Astrocyte of the spinal cord (primary cell): ENCODE measurements around the gene RPL10.

ENCODE experiments used
- DNase-seq: peaks from one replicate; pipeline ENCODE4 v3.0.0; 2011; ENCODE audit warnings: low read depth, low spot score
- H3K4me3 ChIP-seq: 2 replicates; pipeline ENCODE4 v1.5.1; 2011; ENCODE audit warnings: low read depth, mild to moderate bottlenecking, low read length, moderate library complexity
- CTCF ChIP-seq: IDR thresholded peaks from 2 replicates; pipeline ENCODE4 v1.5.1; 2012; ENCODE audit warnings: low read depth, mild to moderate bottlenecking, low read length, inconsistent platforms
- in situ Hi-C: cut with HindIII; loops from 2 replicates; pipeline ENCODE4 v1.10.0; 2017; ENCODE audit warnings: low sequenced_read_pairs

RPL10 gene

GRCh38 chrX:154443992-154444754, 46.0 kb downstream of the RPL10 start, which contains the start of gene FAM50A:
TSS of gene FAM50A (plus strand) at chrX:154444141. CDS start at chrX:154444236, 95 bp downstream.
- peak; percentile 41 for DNase-seq
- in situ Hi-C loops = no loop called here

DNA sequence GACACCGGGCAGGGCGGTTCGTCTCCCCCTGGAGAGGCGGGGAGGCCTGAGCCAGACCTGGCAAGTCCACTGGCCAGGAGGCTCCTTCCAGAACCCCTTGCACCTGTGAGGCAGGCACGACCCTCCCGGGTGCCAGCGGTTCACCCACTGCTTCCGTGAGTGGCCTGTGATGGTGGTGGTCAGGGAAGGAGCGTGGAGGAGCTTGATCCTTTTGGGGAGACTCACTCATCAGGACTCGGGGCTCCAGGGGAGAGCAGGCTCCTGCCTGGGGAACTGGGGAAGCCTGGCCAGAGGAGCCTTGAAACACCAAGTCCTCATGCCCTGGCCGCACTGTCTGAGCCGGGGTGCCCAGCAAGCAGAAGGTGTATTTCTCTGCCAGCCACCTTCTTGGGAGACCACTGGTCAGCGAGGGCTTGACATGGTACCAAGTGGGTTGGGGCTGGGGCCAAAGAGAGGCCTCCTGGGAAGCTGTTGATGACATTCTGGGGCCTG, 46.6 kb downstream of the RPL10 start:
- peak overlapping the region; percentile 55 for H3K4me3 ChIP-seq
- DNase-seq = no peak
- in situ Hi-C loops = no loop called here
- TF ChIP-seq CTCF = no peak

More at GRCh38 chrX:154443992-154444754, 46.0 kb downstream of the RPL10 start, which contains the start of gene FAM50A:
- TF ChIP-seq CTCF = no peak
- peak within 1 kb of the TSS; percentile 55 for H3K4me3 ChIP-seq

DNA sequence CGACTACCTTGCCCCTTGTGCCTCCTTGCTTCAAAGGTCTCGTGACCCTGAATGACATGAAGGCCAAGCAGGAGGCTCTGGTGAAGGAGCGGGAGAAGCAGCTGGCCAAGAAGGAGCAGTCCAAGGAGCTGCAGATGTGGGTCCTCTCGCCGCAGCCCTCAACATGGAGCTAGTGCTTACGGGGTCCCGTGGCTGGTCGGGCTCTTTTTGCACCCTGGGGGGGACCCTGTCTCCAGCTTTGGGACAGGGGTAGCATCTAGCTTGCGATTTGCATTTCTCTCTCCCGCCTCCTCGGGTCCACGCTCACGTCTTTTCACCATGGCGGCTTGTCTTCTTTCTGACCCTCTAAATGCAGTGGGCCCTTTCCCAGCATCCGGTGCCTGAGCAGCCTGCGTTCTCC, 47.6 kb downstream of the RPL10 start:
- in situ Hi-C loops = no loop called here
- no peak for DNase-seq
- TF ChIP-seq CTCF = no peak
- no peak overlapping the region for H3K4me3 ChIP-seq

DNA sequence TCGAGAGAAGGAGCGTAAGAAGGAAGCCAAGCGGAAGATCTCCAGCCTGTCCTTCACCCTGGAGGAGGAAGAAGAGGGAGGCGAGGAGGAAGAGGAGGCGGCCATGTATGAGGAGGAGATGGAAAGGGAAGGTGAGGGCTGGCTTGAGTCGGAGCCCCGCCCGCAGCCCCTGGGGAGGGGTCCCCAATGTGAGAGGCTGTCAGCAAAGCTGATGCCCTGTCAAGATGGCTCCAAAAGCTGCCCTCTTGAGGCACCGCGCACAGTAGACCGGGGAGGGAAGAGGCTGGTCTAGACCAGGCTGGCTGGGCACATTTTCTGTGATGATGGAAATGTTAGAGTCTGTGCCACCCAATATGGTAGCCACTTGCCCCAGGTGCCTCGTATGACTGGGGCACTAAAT, 48.3 kb downstream of the RPL10 start:
- DNase-seq = no peak
- no peak for TF ChIP-seq CTCF
- in situ Hi-C loops = no loop called here
- no peak overlapping the region for H3K4me3 ChIP-seq

DNA sequence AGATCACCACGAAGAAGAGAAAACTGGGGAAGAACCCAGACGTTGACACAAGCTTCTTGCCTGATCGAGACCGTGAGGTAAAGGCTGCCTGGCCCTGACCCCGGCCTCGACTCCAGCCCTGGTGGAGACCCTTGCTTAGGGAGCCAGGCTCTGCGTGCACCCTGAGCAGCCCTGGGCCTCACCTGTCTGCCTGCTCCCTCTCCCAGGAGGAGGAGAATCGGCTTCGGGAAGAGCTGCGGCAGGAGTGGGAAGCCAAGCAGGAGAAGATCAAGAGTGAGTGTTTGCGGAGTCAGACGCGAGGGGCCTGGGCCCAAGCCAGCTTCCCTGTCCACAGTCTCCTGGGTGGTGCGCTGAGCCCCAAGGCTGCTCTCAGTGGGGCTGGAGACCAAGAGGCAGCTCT, 50.3 kb downstream of the RPL10 start:
- TF ChIP-seq CTCF = no peak
- no peak overlapping the region for H3K4me3 ChIP-seq
- in situ Hi-C loops = no loop called here
- DNase-seq = no peak

- no peak for TF ChIP-seq CTCF
- no peak for DNase-seq
- H3K4me3 ChIP-seq = no peak overlapping the region
- in situ Hi-C loops = no loop called here
Observed at GRCh38 chrX:154449618-154450017, 51.4 kb downstream of the RPL10 start.
